SK-N-SH (cell line): ENCODE data around the gene RIN2.

ENCODE experiments used
- CHD2 ChIP-seq: fragments of 150-350 bp; IDR thresholded peaks from 2 replicates; pipeline ENCODE4 v1.6.1; 2018; ENCODE audit warnings: low read length; ENCODE audit not compliant: partially characterized antibody
- CTCF ChIP-seq: fragments of 200-600 bp; sonication (generic); IDR thresholded peaks from 2 replicates; pipeline ENCODE4 v1.6.1; 2017; ENCODE audit warnings: antibody characterized with exemption, mild to moderate bottlenecking, moderate library complexity
- EZH2phosphoT487 ChIP-seq: fragments of 200-600 bp; sonication (generic); IDR thresholded peaks from 2 replicates; pipeline ENCODE4 v1.6.1; 2017; ENCODE audit warnings: low read depth, mixed run types, mild to moderate bottlenecking, antibody characterized with exemption, moderate library complexity, borderline replicate concordance
- FOXJ3 ChIP-seq: sonication (generic); formaldehyde crosslinking; IDR thresholded peaks from 2 replicates; pipeline ENCODE4 v1.5.1; 2020; ENCODE audit warnings: mild to moderate bottlenecking, missing genetic modification reagents
- FOXM1 ChIP-seq: IDR thresholded peaks from 2 replicates; pipeline ENCODE4 v1.4.0; 2012; ENCODE audit warnings: low read depth, mild to moderate bottlenecking
- GABPA ChIP-seq: IDR thresholded peaks from 2 replicates; pipeline ENCODE4 v1.4.0; 2012; ENCODE audit warnings: low read depth, mild to moderate bottlenecking
- MAX ChIP-seq: IDR thresholded peaks from 2 replicates; pipeline ENCODE4 v1.4.0; 2012; ENCODE audit warnings: low read depth
- MXI1 ChIP-seq: IDR thresholded peaks from 2 replicates; pipeline ENCODE4 v1.6.1; 2012; ENCODE audit warnings: mild to moderate bottlenecking, low read depth, low read length, improper control_type of control experiment
- PBX3 ChIP-seq: IDR thresholded peaks from 2 replicates; pipeline ENCODE4; 2012
- POLR2AphosphoS5 ChIP-seq: IDR thresholded peaks from 2 replicates; pipeline ENCODE4 v1.6.1; 2012; ENCODE audit warnings: low read depth, low read length
- SMC3 ChIP-seq: IDR thresholded peaks from 2 replicates; pipeline ENCODE4 v1.6.1; 2012; ENCODE audit warnings: low read depth, low read length, improper control_type of control experiment
- TAF1 ChIP-seq: IDR thresholded peaks from 2 replicates; pipeline ENCODE4 v1.6.1; 2012; ENCODE audit warnings: low read depth, mild to moderate bottlenecking, low read length, moderate library complexity, borderline replicate concordance

GRCh38 chr20:19793716-19794115, 35.7 kb downstream of the RIN2 start:
- TF ChIP-seq POLR2AphosphoS5 (no peak), PBX3 (no peak), EZH2phosphoT487 (no peak), CTCF (no peak), MXI1 (no peak), FOXJ3 (CRISPR knock-in tag) (no peak), SMC3 (no peak), MAX (no peak), TAF1 (no peak), CHD2 (no peak), FOXM1 (no peak), GABPA (no peak)
